Ovary (tissue), 9 donors: ENCODE measurements around the gene KCNMB1. TPM values are rescaled to one million over a fixed set of nuclear protein-coding genes. Genes with fewer than 3 reads are reported as not detected.

Experiments used
- DNase-seq, 5 donors: peaks; one replicate each; pipeline ENCODE4 v3.0.0-alpha.2; 2019 to 2020
- H3K27ac ChIP-seq, 2 donors: fragments of 200-600 bp; one replicate each; pipeline versions ENCODE4 v1.5.1 to v1.8.0; 2019 to 2022
- H3K27me3 ChIP-seq: fragments of 200-600 bp; one replicate; pipeline ENCODE4 v1.8.0; 2022
- H3K36me3 ChIP-seq: fragments of 200-600 bp; sonication (generic); one replicate; pipeline ENCODE4 v1.5.1; 2019
- H3K4me1 ChIP-seq: one replicate; pipeline ENCODE4 v1.8.1; 2013; ENCODE audit warnings: mild to moderate bottlenecking, moderate library complexity; ENCODE audit not compliant: insufficient read depth
- H3K4me3 ChIP-seq: fragments of 200-600 bp; sonication (generic); one replicate; pipeline ENCODE4 v1.5.1; 2017
- H3K9me3 ChIP-seq, 2 donors: fragments of 200-600 bp in 1 of 2; sonication (generic) in 1 of 2; one replicate each; pipeline versions ENCODE4 v1.5.1 to v1.8.1; 2013 to 2019; ENCODE audit warnings: mild to moderate bottlenecking in 1 of 2, moderate library complexity in 1 of 2
- EP300 ChIP-seq: sonication (generic); formaldehyde crosslinking; IDR thresholded peaks from one replicate; pipeline ENCODE4 v1.6.1; 2017; ENCODE audit warnings: antibody characterized with exemption
- POLR2A ChIP-seq: fragments of 450-650 bp; IDR thresholded peaks from one replicate; pipeline ENCODE4 v1.6.1; 2017; ENCODE audit warnings: antibody characterized with exemption, mild to moderate bottlenecking, moderate library complexity
- WGBS, 3 donors: extraction: QIAGEN DNeasy Blood & Tissue Kit in 1 of 3; methylation state at CpG; one replicate each; pipeline versions ENCODE4 v1.1.5 to v1.1.7; 2013 to 2017; 5-methylcytosine and 5-hydroxymethylcytosine counted together
- intact Hi-C, 4 donors: fragments of 100-400 bp; cut with DNase I; formaldehyde crosslinking; loops; one replicate each; pipeline versions ENCODE4 v1.11.0 to v1.15.1; 2022 to 2023
- polyA plus RNA-seq, 2 donors: library from polyadenylated mRNA; stranded (reverse); fragments of 200-250 nt in 1 of 2; fragments of 350-450 nt in 1 of 2; fragmentation: Illumina TruSeq in 1 of 2; extraction: RNeasy Lipid Tissue Mini Kit (QIAGEN cat#74804) in 1 of 2; gene quantifications; one replicate each; pipeline ENCODE4 v1.2.3, GENCODE V29; 2013 to 2014
- total RNA-seq, 7 donors: library from RNA; depleted of rRNA in 2 of 7; stranded (reverse); fragments of >200 nt in 2 of 7; fragmentation: NEBNext Ultra II Directional in 3 of 7; extraction: Animal tissue kit (Norgen Biotek cat#: 25700) in 3 of 7; gene quantifications; one replicate each; pipeline versions ENCODE4 v1.1.0 to v1.2.4, GENCODE V29; 2016 to 2023
- TF ChIP-seq, protein P1 (sequence below), 3 donors: fragments of 450-650 bp in 2 of 3; fragments of 200-600 bp in 1 of 3; IDR thresholded peaks; one replicate each; pipeline versions ENCODE4 v1.5.1 to v1.8.0; 2016 to 2022; ENCODE audit warnings: antibody characterized with exemption in 3 of 3, mild to moderate bottlenecking in 1 of 3
- donor health status: DM: no; HTN: no; CAD: no; lungs with moderate emphysema.
- donor health status: DM: no; HTN: no; CAD: no.
- donor health status: Bipolar disorder and iron deficiency.
- donor health status: DM: yes; HTN: yes; CAD: no.
- donor health status: DM: no; HTN: no; CAD: no.
- donor health status: DM: yes; HTN: yes; CAD: no.

Gene KCNMB1
- total and polyA plus RNA-seq, 9 donors = 0.24 to 13.6 (median 2.7) TPM

DNA sequence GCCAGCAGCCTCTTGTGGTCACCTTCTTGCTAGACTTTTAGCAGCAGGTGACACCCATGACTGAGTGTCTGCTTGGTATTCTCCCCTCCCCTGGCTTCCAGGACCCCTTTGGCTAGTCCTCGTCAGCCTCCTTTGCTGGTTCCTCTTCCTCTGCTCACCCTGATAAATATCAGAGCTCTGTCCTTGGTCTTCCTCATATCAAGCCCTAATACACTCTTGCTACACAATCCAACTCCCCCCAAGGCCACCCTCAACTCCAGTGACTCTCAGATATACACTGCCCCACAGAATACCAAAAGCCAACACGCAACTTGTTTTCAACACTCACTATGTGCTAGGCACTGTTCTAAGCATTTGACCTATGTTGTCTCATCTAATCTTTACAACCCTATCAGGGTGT is 61.3 kb downstream of the KCNMB1 start:
- H3K4me3 ChIP-seq = no peak overlapping the region
- H3K27me3 ChIP-seq = no peaks in the 10 kb centered on the region
- H3K9me3 ChIP-seq = no peaks in the 10 kb centered on the region
- DNase-seq = no peak
- no peak overlapping the region for H3K27ac ChIP-seq
- intact Hi-C loops = no loop called here
- H3K4me1 ChIP-seq = peaks cover 8% of the 10 kb centered on the region
- 87 to 94% (median 92%) methylated on average over 2 of the region's 2 CpGs for WGBS, 3 donors
- H3K36me3 ChIP-seq = no peaks in the 10 kb centered on the region
- TF ChIP-seq POLR2A (no peak), EP300 (no peak)
- TF ChIP-seq, protein P1, sequence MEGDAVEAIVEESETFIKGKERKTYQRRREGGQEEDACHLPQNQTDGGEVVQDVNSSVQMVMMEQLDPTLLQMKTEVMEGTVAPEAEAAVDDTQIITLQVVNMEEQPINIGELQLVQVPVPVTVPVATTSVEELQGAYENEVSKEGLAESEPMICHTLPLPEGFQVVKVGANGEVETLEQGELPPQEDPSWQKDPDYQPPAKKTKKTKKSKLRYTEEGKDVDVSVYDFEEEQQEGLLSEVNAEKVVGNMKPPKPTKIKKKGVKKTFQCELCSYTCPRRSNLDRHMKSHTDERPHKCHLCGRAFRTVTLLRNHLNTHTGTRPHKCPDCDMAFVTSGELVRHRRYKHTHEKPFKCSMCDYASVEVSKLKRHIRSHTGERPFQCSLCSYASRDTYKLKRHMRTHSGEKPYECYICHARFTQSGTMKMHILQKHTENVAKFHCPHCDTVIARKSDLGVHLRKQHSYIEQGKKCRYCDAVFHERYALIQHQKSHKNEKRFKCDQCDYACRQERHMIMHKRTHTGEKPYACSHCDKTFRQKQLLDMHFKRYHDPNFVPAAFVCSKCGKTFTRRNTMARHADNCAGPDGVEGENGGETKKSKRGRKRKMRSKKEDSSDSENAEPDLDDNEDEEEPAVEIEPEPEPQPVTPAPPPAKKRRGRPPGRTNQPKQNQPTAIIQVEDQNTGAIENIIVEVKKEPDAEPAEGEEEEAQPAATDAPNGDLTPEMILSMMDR (IDR thresholded peaks at IDR 0.05) = no peak

DNA sequence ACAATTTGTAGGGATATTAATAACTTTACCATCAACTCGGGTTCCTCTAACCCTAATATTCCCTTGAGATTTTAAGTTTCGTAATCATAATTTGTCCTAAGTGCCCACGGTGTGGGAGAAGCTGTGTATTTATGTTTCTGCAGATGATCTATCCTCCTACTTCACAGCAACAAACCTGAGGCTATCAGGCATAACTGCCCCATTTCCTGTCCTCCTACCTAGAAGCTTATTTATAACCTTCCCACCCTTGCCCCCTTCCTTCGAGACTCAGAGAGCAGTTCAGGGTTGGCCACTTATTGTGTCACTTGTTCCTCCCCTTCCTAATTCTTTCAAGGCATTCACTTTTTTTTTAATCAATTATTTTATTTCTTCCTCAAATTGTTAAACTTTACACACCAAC is 62.0 kb downstream of the KCNMB1 start:
- no peak for DNase-seq
- Histone ChIP-seq H3K27me3 (no peaks in the 10 kb centered on the region), H3K9me3 (no peaks in the 10 kb centered on the region), H3K4me1 (peaks cover 8% of the 10 kb centered on the region), H3K4me3 (no peak overlapping the region), H3K27ac (no peak overlapping the region), H3K36me3 (no peaks in the 10 kb centered on the region)
- intact Hi-C loops = no loop called here
- TF ChIP-seq EP300 (no peak), POLR2A (no peak)
- TF ChIP-seq, protein P1 (IDR thresholded peaks at IDR 0.05) = no peak
- WGBS, 3 donors = 34 to 41% (median 36%) methylated on average over 4 of the region's 4 CpGs

Other genes with a start within 250 kb of the KCNMB1 start
- not detected for gene C5orf58, start 156.4 kb downstream of the KCNMB1 start, total RNA-seq
- under 1 TPM in 1 of 2 donors, not detected in 1; 0.36 TPM for gene C5orf58, start 156.4 kb downstream of the KCNMB1 start, polyA plus RNA-seq
- 10 to 100 TPM in 3 of 7 donors, 1 to 10 TPM in 4; 5.0 to 15.7 (median 6.4) TPM for gene LCP2, start 91.6 kb downstream of the KCNMB1 start, total RNA-seq
- gene LCP2, start 91.6 kb downstream of the KCNMB1 start, polyA plus RNA-seq = 10 to 100 TPM in 1 of 2 donors, 1 to 10 TPM in 1; 3.1 to 31.1 TPM
- 1 to 10 TPM in 1 of 7 donors, under 1 TPM in 6; 0.20 to 1.7 (median 0.58) TPM for gene KCNIP1, start 114.7 kb upstream of the KCNMB1 start, total RNA-seq
- gene KCNIP1, start 114.7 kb upstream of the KCNMB1 start, polyA plus RNA-seq = 1 to 10 TPM in 1 of 2 donors, under 1 TPM in 1; 0.69 to 2.2 TPM